ENCODE data around the gene APOA4.

The APOA4 gene

GRCh38 chr11:116866804-116867455, 43.8 kb upstream of the APOA4 start:
- no peaks in the 10 kb centered on the region for H3K9me3 ChIP-seq (ENCODE audit: severe bottlenecking)
- no peaks in the 10 kb centered on the region for H3K27me3 ChIP-seq (ENCODE audit: insufficient read depth, low read depth, severe bottlenecking)
- no peak for TF ChIP-seq CTCF (IDR thresholded peaks at IDR 0.05; ENCODE audit: low read depth, low read length)
- no peak overlapping the region for H3K4me3 ChIP-seq (ENCODE audit: low read depth, low read length)
- no peak overlapping the region for H3K27ac ChIP-seq
- peaks cover 64% of the 10 kb centered on the region for H3K36me3 ChIP-seq
- no peak for DNase-seq

- no peak for DNase-seq
- TF ChIP-seq CTCF (IDR thresholded peaks at IDR 0.05; ENCODE audit: low read depth, low read length): no peak
- no peak overlapping the region for H3K4me3 ChIP-seq (ENCODE audit: low read depth, low read length)
- no peak overlapping the region for H3K27ac ChIP-seq
- no peaks in the 10 kb centered on the region for H3K9me3 ChIP-seq (ENCODE audit: severe bottlenecking)
- H3K36me3 ChIP-seq: peaks cover 65% of the 10 kb centered on the region
- no peaks in the 10 kb centered on the region for H3K27me3 ChIP-seq (ENCODE audit: insufficient read depth, low read depth, severe bottlenecking)
Observed at GRCh38 chr11:116865696-116866095, 42.6 kb upstream of the APOA4 start.

GRCh38 chr11:116864531-116864930, 41.4 kb upstream of the APOA4 start:
- Histone ChIP-seq H3K4me3 (ENCODE audit: low read depth, low read length) (no peak overlapping the region), H3K9me3 (ENCODE audit: severe bottlenecking) (no peaks in the 10 kb centered on the region), H3K27ac (no peak overlapping the region), H3K36me3 (peaks cover 61% of the 10 kb centered on the region), H3K27me3 (ENCODE audit: insufficient read depth, low read depth, severe bottlenecking) (no peaks in the 10 kb centered on the region)
- TF ChIP-seq CTCF (IDR thresholded peaks at IDR 0.05; ENCODE audit: low read depth, low read length): no peak
- DNase-seq: no peak

- DNase-seq: no peak
- H3K36me3 ChIP-seq: peaks cover 61% of the 10 kb centered on the region
Observed at GRCh38 chr11:116862951-116863350, 39.8 kb upstream of the APOA4 start.

GRCh38 chr11:116862185-116862584, 39.1 kb upstream of the APOA4 start:
- H3K36me3 ChIP-seq: peaks cover 60% of the 10 kb centered on the region
- no peaks in the 10 kb centered on the region for H3K9me3 ChIP-seq (ENCODE audit: severe bottlenecking)
- no peak overlapping the region for H3K4me3 ChIP-seq (ENCODE audit: low read depth, low read length)
- no peak for TF ChIP-seq CTCF (IDR thresholded peaks at IDR 0.05; ENCODE audit: low read depth, low read length)
- no peak overlapping the region for H3K27ac ChIP-seq
- no peak for DNase-seq
- H3K27me3 ChIP-seq (ENCODE audit: insufficient read depth, low read depth, severe bottlenecking): no peaks in the 10 kb centered on the region

More at GRCh38 chr11:116862951-116863350, 39.8 kb upstream of the APOA4 start:
- Histone ChIP-seq H3K4me3 (ENCODE audit: low read depth, low read length) (no peak overlapping the region), H3K27ac (no peak overlapping the region), H3K27me3 (ENCODE audit: insufficient read depth, low read depth, severe bottlenecking) (no peaks in the 10 kb centered on the region), H3K9me3 (ENCODE audit: severe bottlenecking) (no peaks in the 10 kb centered on the region)
- TF ChIP-seq CTCF (IDR thresholded peaks at IDR 0.05; ENCODE audit: low read depth, low read length): no peak

GRCh38 chr11:116861539-116861938, 38.4 kb upstream of the APOA4 start:
- Histone ChIP-seq H3K36me3 (peaks cover 58% of the 10 kb centered on the region), H3K27me3 (ENCODE audit: insufficient read depth, low read depth, severe bottlenecking) (no peaks in the 10 kb centered on the region), H3K9me3 (ENCODE audit: severe bottlenecking) (no peaks in the 10 kb centered on the region), H3K4me3 (ENCODE audit: low read depth, low read length) (no peak overlapping the region), H3K27ac (no peak overlapping the region)
- no peak for TF ChIP-seq CTCF (IDR thresholded peaks at IDR 0.05; ENCODE audit: low read depth, low read length)
- DNase-seq: no peak
